GM21423 (cell line): Measurements from ENCODE around the gene PTPN7.
"Not testable (repeated sequence)": the region's sequence is repeated elsewhere in the genome, so short reads cannot be mapped to it uniquely, and the experiment has no call there.

Experiments
- ATAC-seq: cut with Tn5 transposase; IDR thresholded peaks from one replicate; pipeline ENCODE4 v1.9.1; 2021; ENCODE audit warnings: mild to moderate bottlenecking, moderate library complexity; ENCODE audit not compliant: unreplicated experiment

The PTPN7 gene

GRCh38 chr1:202189918-202190715 is 29.7 kb upstream of the PTPN7 start:
- ATAC-seq, result no peak

GRCh38 chr1:202189001-202189790 is 28.8 kb upstream of the PTPN7 start:
- ATAC-seq, result no peak

GRCh38 chr1:202187697-202188407 is 27.4 kb upstream of the PTPN7 start:
- ATAC-seq, result no peak

GRCh38 chr1:202187041-202187671 is 26.8 kb upstream of the PTPN7 start:
- ATAC-seq, result no peak

- no peak for ATAC-seq
Measured at GRCh38 chr1:202186327-202186726, 25.9 kb upstream of the PTPN7 start.

GRCh38 chr1:202184750-202185460 is 24.5 kb upstream of the PTPN7 start:
- no peak for ATAC-seq

GRCh38 chr1:202182040-202182877 is 21.9 kb upstream of the PTPN7 start:
- no peak for ATAC-seq

- ATAC-seq, result no peak
Measured at GRCh38 chr1:202181586-202181985, 21.2 kb upstream of the PTPN7 start.

- not testable (repeated sequence) for ATAC-seq
Measured at GRCh38 chr1:202180751-202181139, 20.3 kb upstream of the PTPN7 start.

- no peak for ATAC-seq
Measured at GRCh38 chr1:202179828-202180750, 19.7 kb upstream of the PTPN7 start.

- ATAC-seq, result no peak
Measured at GRCh38 chr1:202176949-202177927, 16.8 kb upstream of the PTPN7 start.

GRCh38 chr1:202173993-202174392 is 13.6 kb upstream of the PTPN7 start:
- no peak for ATAC-seq

GRCh38 chr1:202172015-202172355 is 11.6 kb upstream of the PTPN7 start:
- no peak for ATAC-seq

- ATAC-seq, result no peak
Measured at GRCh38 chr1:202171292-202172014, 11.1 kb upstream of the PTPN7 start.

- ATAC-seq, result no peak
Measured at GRCh38 chr1:202170726-202171125, 10.3 kb upstream of the PTPN7 start.

- no peak for ATAC-seq
Measured at GRCh38 chr1:202168861-202169260, 8.5 kb upstream of the PTPN7 start.
